ENCODE measurements around the gene FLOT2. TPM values are rescaled to one million over a fixed set of nuclear protein-coding genes. Genes with fewer than 3 reads are reported as not detected.

The FLOT2 gene
- total and polyA plus RNA-seq, 12 donors: 23.8 to 193 (median 69.1) TPM

- no peak overlapping the region for H3K27ac ChIP-seq
- TF ChIP-seq, protein P1, sequence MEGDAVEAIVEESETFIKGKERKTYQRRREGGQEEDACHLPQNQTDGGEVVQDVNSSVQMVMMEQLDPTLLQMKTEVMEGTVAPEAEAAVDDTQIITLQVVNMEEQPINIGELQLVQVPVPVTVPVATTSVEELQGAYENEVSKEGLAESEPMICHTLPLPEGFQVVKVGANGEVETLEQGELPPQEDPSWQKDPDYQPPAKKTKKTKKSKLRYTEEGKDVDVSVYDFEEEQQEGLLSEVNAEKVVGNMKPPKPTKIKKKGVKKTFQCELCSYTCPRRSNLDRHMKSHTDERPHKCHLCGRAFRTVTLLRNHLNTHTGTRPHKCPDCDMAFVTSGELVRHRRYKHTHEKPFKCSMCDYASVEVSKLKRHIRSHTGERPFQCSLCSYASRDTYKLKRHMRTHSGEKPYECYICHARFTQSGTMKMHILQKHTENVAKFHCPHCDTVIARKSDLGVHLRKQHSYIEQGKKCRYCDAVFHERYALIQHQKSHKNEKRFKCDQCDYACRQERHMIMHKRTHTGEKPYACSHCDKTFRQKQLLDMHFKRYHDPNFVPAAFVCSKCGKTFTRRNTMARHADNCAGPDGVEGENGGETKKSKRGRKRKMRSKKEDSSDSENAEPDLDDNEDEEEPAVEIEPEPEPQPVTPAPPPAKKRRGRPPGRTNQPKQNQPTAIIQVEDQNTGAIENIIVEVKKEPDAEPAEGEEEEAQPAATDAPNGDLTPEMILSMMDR (IDR thresholded peaks at IDR 0.05): no peak
- TF ChIP-seq POLR2A (IDR thresholded peaks at IDR 0.05): no peak
- peaks cover 0 to 19% of the 10 kb centered on the region in 2 donors for H3K4me1 ChIP-seq (replicated peaks in 1 of 2)
- H3K9me3 ChIP-seq (replicated peaks in 1 of 3): no peaks in the 10 kb centered on the region
- intact Hi-C loops (cut with DNase I): no loop called here
- no peak overlapping the region for H3K4me3 ChIP-seq
- WGBS, 4 donors: 79 to 88% (median 82%) methylated on average over 5 of the region's 5 CpGs
- no peaks in the 10 kb centered on the region for H3K27me3 ChIP-seq
- no peak for DNase-seq
- H3K36me3 ChIP-seq (replicated peaks in 1 of 2): peaks cover 0 to 8% of the 10 kb centered on the region in 2 donors
Measured at GRCh38 chr17:28889996-28890395, 7.5 kb downstream of the FLOT2 start.

- intact Hi-C loops (cut with DNase I): no loop called here
Measured at GRCh38 chr17:28888832-28889231, 8.7 kb downstream of the FLOT2 start.

GRCh38 chr17:28887871-28888471 is 9.6 kb downstream of the FLOT2 start:
- 84 to 92% (median 89%) methylated on average over 10 to 12 of the region's 12 CpGs for WGBS, 4 donors
- no peak for TF ChIP-seq POLR2A (IDR thresholded peaks at IDR 0.05)
- TF ChIP-seq, protein P1 (IDR thresholded peaks at IDR 0.05): no peak
- Histone ChIP-seq H3K9me3 (replicated peaks in 1 of 3) (no peaks in the 10 kb centered on the region), H3K27me3 (no peaks in the 10 kb centered on the region), H3K4me3 (no peak overlapping the region), H3K27ac (no peak overlapping the region), H3K36me3 (replicated peaks in 1 of 2) (peaks cover 0 to 26% of the 10 kb centered on the region in 2 donors), H3K4me1 (replicated peaks in 1 of 2) (peaks cover 0 to 5% of the 10 kb centered on the region in 2 donors)
- intact Hi-C loops (cut with DNase I): no loop called here
- no peak for DNase-seq

More at GRCh38 chr17:28888832-28889231, 8.7 kb downstream of the FLOT2 start:
- Histone ChIP-seq H3K9me3 (replicated peaks in 1 of 3) (no peaks in the 10 kb centered on the region), H3K4me3 (no peak overlapping the region), H3K27ac (no peak overlapping the region), H3K4me1 (replicated peaks in 1 of 2) (peaks cover 0 to 13% of the 10 kb centered on the region in 2 donors), H3K27me3 (no peaks in the 10 kb centered on the region), H3K36me3 (replicated peaks in 1 of 2) (peaks cover 0 to 19% of the 10 kb centered on the region in 2 donors)
- DNase-seq: no peak
- TF ChIP-seq POLR2A (IDR thresholded peaks at IDR 0.05): no peak
- TF ChIP-seq, protein P1 (IDR thresholded peaks at IDR 0.05): no peak
- 92 to 94% (median 93%) methylated on average over 7 of the region's 7 CpGs for WGBS, 4 donors

- intact Hi-C loops (cut with DNase I): no loop called here
- Histone ChIP-seq H3K9me3 (replicated peaks in 1 of 3) (no peaks in the 10 kb centered on the region), H3K27me3 (no peaks in the 10 kb centered on the region), H3K4me1 (replicated peaks in 1 of 2) (no peaks in the 10 kb centered on the region), H3K36me3 (replicated peaks in 1 of 2) (peaks cover 0 to 46% of the 10 kb centered on the region in 2 donors), H3K27ac (no peak overlapping the region), H3K4me3 (no peak overlapping the region)
- 86 to 98% (median 88%) methylated on average over 5 to 10 of the region's 10 CpGs for WGBS, 4 donors
- DNase-seq: no peak
- TF ChIP-seq, protein P1 (IDR thresholded peaks at IDR 0.05): no peak
- TF ChIP-seq POLR2A (IDR thresholded peaks at IDR 0.05): no peak
Measured at GRCh38 chr17:28885951-28886350, 11.6 kb downstream of the FLOT2 start.

Measured in adrenal gland (tissue), 12 donors.